ENCODE results near the gene KRT10.

Gene KRT10

GRCh38 chr17:40777971-40778370 is 44.4 kb downstream of the KRT10 start:
- TF ChIP-seq CEBPB (IDR thresholded peaks at IDR 0.05) (no peak), CREB1 (IDR thresholded peaks at IDR 0.05; ENCODE audit: low read depth) (no peak)

- TF ChIP-seq MAX (IDR thresholded peaks at IDR 0.05), result no peak
- TF ChIP-seq TEAD4 (IDR thresholded peaks at IDR 0.05), result no peak
- TF ChIP-seq RAD21 (IDR thresholded peaks at IDR 0.05; ENCODE audit: low read depth), result no peak
- no peak for TF ChIP-seq FOXM1 (IDR thresholded peaks at IDR 0.05; ENCODE audit: borderline replicate concordance, low read depth)
- no peak for TF ChIP-seq EP300 (IDR thresholded peaks at IDR 0.05; ENCODE audit: borderline replicate concordance)
- no peak for TF ChIP-seq TAF1 (IDR thresholded peaks at IDR 0.05; ENCODE audit: low read depth)
- TF ChIP-seq YY1 (IDR thresholded peaks at IDR 0.05; ENCODE audit: low read depth), result no peak
- TF ChIP-seq CREB1 (IDR thresholded peaks at IDR 0.05; ENCODE audit: low read depth), result no peak
- TF ChIP-seq CEBPB (IDR thresholded peaks at IDR 0.05), result no peak
- TF ChIP-seq TCF12 (IDR thresholded peaks at IDR 0.05; ENCODE audit: low read depth), result no peak
- TF ChIP-seq ZBTB7A (IDR thresholded peaks at IDR 0.05; ENCODE audit: low read depth), result no peak
- no peak for TF ChIP-seq REST (IDR thresholded peaks at IDR 0.05; ENCODE audit: low read depth)
- no peak for TF ChIP-seq EGR1 (IDR thresholded peaks at IDR 0.05)
- TF ChIP-seq USF1 (IDR thresholded peaks at IDR 0.05), result no peak
- no peak for TF ChIP-seq NFIC (IDR thresholded peaks at IDR 0.05)
These were observed 45.0 kb downstream of the KRT10 start for GRCh38 chr17:40777459-40777858.

- TF ChIP-seq TEAD4 (IDR thresholded peaks at IDR 0.05) (no peak), NFIC (IDR thresholded peaks at IDR 0.05) (no peak), EGR1 (IDR thresholded peaks at IDR 0.05) (no peak), RAD21 (IDR thresholded peaks at IDR 0.05; ENCODE audit: low read depth) (no peak), FOXM1 (IDR thresholded peaks at IDR 0.05; ENCODE audit: borderline replicate concordance, low read depth) (no peak), MAX (IDR thresholded peaks at IDR 0.05) (no peak), TAF1 (IDR thresholded peaks at IDR 0.05; ENCODE audit: low read depth) (no peak), YY1 (IDR thresholded peaks at IDR 0.05; ENCODE audit: low read depth) (no peak), CREB1 (IDR thresholded peaks at IDR 0.05; ENCODE audit: low read depth) (no peak), TCF12 (IDR thresholded peaks at IDR 0.05; ENCODE audit: low read depth) (no peak), USF1 (IDR thresholded peaks at IDR 0.05) (no peak), CEBPB (IDR thresholded peaks at IDR 0.05) (no peak), EP300 (IDR thresholded peaks at IDR 0.05; ENCODE audit: borderline replicate concordance) (no peak)
These were observed 46.5 kb downstream of the KRT10 start for GRCh38 chr17:40775945-40776344.

GRCh38 chr17:40772101-40772500 is 50.3 kb downstream of the KRT10 start, which contains the start of gene KRT26:
KRT26 (minus strand) TSS chr17:40772201; CDS start chr17:40772113, 88 bp downstream.
- no peak for TF ChIP-seq TEAD4 (IDR thresholded peaks at IDR 0.05)
- TF ChIP-seq YY1 (IDR thresholded peaks at IDR 0.05; ENCODE audit: low read depth), result no peak
- TF ChIP-seq TCF12 (IDR thresholded peaks at IDR 0.05; ENCODE audit: low read depth), result no peak
- TF ChIP-seq EGR1 (IDR thresholded peaks at IDR 0.05), result no peak
- no peak for TF ChIP-seq FOXM1 (IDR thresholded peaks at IDR 0.05; ENCODE audit: borderline replicate concordance, low read depth)
- TF ChIP-seq NFIC (IDR thresholded peaks at IDR 0.05), result no peak
- TF ChIP-seq USF1 (IDR thresholded peaks at IDR 0.05), result no peak
- TF ChIP-seq CEBPB (IDR thresholded peaks at IDR 0.05), result no peak
- no peak for TF ChIP-seq REST (IDR thresholded peaks at IDR 0.05; ENCODE audit: low read depth)
- TF ChIP-seq CREB1 (IDR thresholded peaks at IDR 0.05; ENCODE audit: low read depth), result no peak
- TF ChIP-seq RAD21 (IDR thresholded peaks at IDR 0.05; ENCODE audit: low read depth), result no peak

Data from Ishikawa (cell line).